GM23338 (cell line): ENCODE data around the gene ADAMTS15. TPM values are rescaled to one million over a fixed set of nuclear protein-coding genes. Genes with fewer than 3 reads are reported as not detected.

Experiments used
- ATAC-seq: fragments of 200-7000 bp; cut with Tn5 transposase; 3 replicates; pipeline ENCODE4 v1.9.1; 2020
- DNase-seq: peaks from one replicate; pipeline ENCODE4 v3.0.0-alpha.2; 2015; ENCODE audit warnings: low spot score
- H2AFZ ChIP-seq: fragments of 200-600 bp; sonication (generic); 2 replicates; pipeline ENCODE4 v1.8.0; 2016; ENCODE audit warnings: antibody characterized with exemption, mild to moderate bottlenecking, moderate library complexity
- H3F3A ChIP-seq: fragments of 200-600 bp; sonication (generic); replicated peaks from 2 replicates; pipeline ENCODE4 v1.8.0; 2017; ENCODE audit warnings: antibody characterized with exemption, mixed run types, low read depth
- H3K27ac ChIP-seq: fragments of 200-600 bp; sonication (generic); 2 replicates; pipeline ENCODE4 v1.6.1; 2016; ENCODE audit warnings: low read depth
- H3K27me3 ChIP-seq: fragments of 200-600 bp; sonication (generic); 2 replicates; pipeline ENCODE4 v1.8.0; 2016; ENCODE audit warnings: mild to moderate bottlenecking, mixed run types, moderate library complexity; ENCODE audit not compliant: insufficient read depth
- H3K36me3 ChIP-seq: fragments of 200-600 bp; sonication (generic); 2 replicates; pipeline ENCODE4 v1.8.0; 2016; ENCODE audit warnings: mild to moderate bottlenecking; ENCODE audit not compliant: insufficient read depth
- H3K4me1 ChIP-seq: fragments of 200-600 bp; sonication (generic); 2 replicates; pipeline ENCODE4 v1.8.0; 2016; ENCODE audit warnings: mild to moderate bottlenecking, moderate library complexity; ENCODE audit not compliant: insufficient read depth
- H3K4me2 ChIP-seq: fragments of 200-600 bp; sonication (generic); 2 replicates; pipeline ENCODE4 v1.7.1; 2017; ENCODE audit warnings: mixed run types
- H3K4me3 ChIP-seq: fragments of 200-600 bp; sonication (generic); 2 replicates; pipeline ENCODE4 v1.6.1; 2016; ENCODE audit warnings: mixed run types
- H3K79me2 ChIP-seq: fragments of 200-600 bp; sonication (generic); replicated peaks from 2 replicates; pipeline ENCODE4 v1.8.0; 2017; ENCODE audit warnings: mild to moderate bottlenecking; ENCODE audit not compliant: insufficient read depth
- H3K9me2 ChIP-seq: fragments of 200-600 bp; sonication (generic); 2 replicates; pipeline ENCODE4 v1.8.0; 2017; ENCODE audit not compliant: insufficient read depth
- H4K20me1 ChIP-seq: fragments of 200-600 bp; sonication (generic); replicated peaks from 2 replicates; pipeline ENCODE4 v1.8.0; 2017; ENCODE audit warnings: mild to moderate bottlenecking; ENCODE audit not compliant: insufficient read depth
- H3K27ac Mint-ChIP-seq: 2 replicates; pipeline ENCODE4 v1.8.0; 2020; ENCODE audit warnings: inconsistent platforms, mild to moderate bottlenecking, moderate library complexity, mixed read lengths
- H3K27me3 Mint-ChIP-seq: 3 replicates; pipeline ENCODE4 v1.8.0; 2022; ENCODE audit warnings: low read depth, mild to moderate bottlenecking, moderate library complexity, mixed read lengths, inconsistent platforms; ENCODE audit not compliant: insufficient read depth, poor library complexity
- H3K36me3 Mint-ChIP-seq: 3 replicates; pipeline ENCODE4 v1.8.0; 2021; ENCODE audit warnings: low read depth, mild to moderate bottlenecking, inconsistent platforms, moderate library complexity, mixed read lengths
- H3K4me1 Mint-ChIP-seq: 3 replicates; pipeline ENCODE4 v1.8.0; 2020; ENCODE audit warnings: mild to moderate bottlenecking, inconsistent platforms, mixed read lengths
- H3K4me3 Mint-ChIP-seq: 3 replicates; pipeline ENCODE4 v1.8.0; 2021; ENCODE audit warnings: moderate library complexity, mild to moderate bottlenecking, inconsistent platforms, mixed read lengths
- H3K9me3 Mint-ChIP-seq: 3 replicates; pipeline ENCODE4 v1.8.0; 2020; ENCODE audit warnings: moderate library complexity, mild to moderate bottlenecking, inconsistent platforms, mixed read lengths
- CREB1 ChIP-seq: fragments of 250-450 bp; sonication (Bioruptor Pico); IDR thresholded peaks from 2 replicates; pipeline ENCODE4 v1.5.0; 2020; ENCODE audit warnings: low read depth, mild to moderate bottlenecking, moderate library complexity
- EZH2 ChIP-seq: fragments of 200-600 bp; sonication (generic); IDR thresholded peaks from one replicate; pipeline ENCODE4 v1.8.0; 2017; ENCODE audit warnings: antibody characterized with exemption, mild to moderate bottlenecking, low read depth; ENCODE audit not compliant: unreplicated experiment
- EZH2phosphoT487 ChIP-seq: fragments of 200-600 bp; sonication (generic); IDR thresholded peaks from one replicate; pipeline ENCODE4 v1.8.1; 2018; ENCODE audit warnings: antibody characterized with exemption; ENCODE audit not compliant: unreplicated experiment
- NANOG ChIP-seq: IDR thresholded peaks from 2 replicates; pipeline ENCODE4 v1.6.1; 2016; ENCODE audit warnings: antibody characterized with exemption, borderline replicate concordance
- POLR2AphosphoS5 ChIP-seq: IDR thresholded peaks from 2 replicates; pipeline ENCODE4 v1.6.1; 2016; ENCODE audit warnings: antibody characterized with exemption, low read depth
- STAT1 ChIP-seq: IDR thresholded peaks from one replicate; pipeline ENCODE4 v1.6.1; 2016; ENCODE audit warnings: antibody characterized with exemption; ENCODE audit not compliant: unreplicated experiment
- ZNF114 ChIP-seq: fragments of 250-450 bp; sonication (Bioruptor Pico); IDR thresholded peaks from 2 replicates; pipeline ENCODE4 v1.5.0; 2020; ENCODE audit warnings: mild to moderate bottlenecking, moderate library complexity
- polyA plus RNA-seq: library from polyadenylated mRNA; unstranded; fragments of >200 nt; fragmentation: Nextera tagmentation; extraction: Ambion mirVana; gene quantifications from 2 replicates; pipeline ENCODE4 v1.2.1, GENCODE V29; 2016
- total RNA-seq: library from RNA; depleted of rRNA; stranded (reverse); fragments of >200 nt; shearing (Covaris generic); gene quantifications from 2 replicates; pipeline ENCODE4 v1.2.3, GENCODE V29; 2014
- TF ChIP-seq, protein P1 (sequence below): fragments of 250-450 bp; sonication (Bioruptor Pico); IDR thresholded peaks from 2 replicates; pipeline ENCODE4 v1.5.0; 2020; ENCODE audit warnings: mild to moderate bottlenecking, moderate library complexity
- TF ChIP-seq, protein P2 (sequence below), 2 experiments: fragments of 200-600 bp in 1 of 2; sonication (generic) in 1 of 2; conservative IDR thresholded peaks; 2 replicates each; pipeline versions ENCODE4 v1.5.1 to v1.6.1; 2016 to 2017; ENCODE audit warnings: antibody characterized with exemption in 2 of 2, low read depth in 2 of 2, mild to moderate bottlenecking in 2 of 2, moderate library complexity in 1 of 2

Gene ADAMTS15
- total and polyA plus RNA-seq, 2 experiments from 2014 or later: 0.42 to 5.6 TPM

DNA sequence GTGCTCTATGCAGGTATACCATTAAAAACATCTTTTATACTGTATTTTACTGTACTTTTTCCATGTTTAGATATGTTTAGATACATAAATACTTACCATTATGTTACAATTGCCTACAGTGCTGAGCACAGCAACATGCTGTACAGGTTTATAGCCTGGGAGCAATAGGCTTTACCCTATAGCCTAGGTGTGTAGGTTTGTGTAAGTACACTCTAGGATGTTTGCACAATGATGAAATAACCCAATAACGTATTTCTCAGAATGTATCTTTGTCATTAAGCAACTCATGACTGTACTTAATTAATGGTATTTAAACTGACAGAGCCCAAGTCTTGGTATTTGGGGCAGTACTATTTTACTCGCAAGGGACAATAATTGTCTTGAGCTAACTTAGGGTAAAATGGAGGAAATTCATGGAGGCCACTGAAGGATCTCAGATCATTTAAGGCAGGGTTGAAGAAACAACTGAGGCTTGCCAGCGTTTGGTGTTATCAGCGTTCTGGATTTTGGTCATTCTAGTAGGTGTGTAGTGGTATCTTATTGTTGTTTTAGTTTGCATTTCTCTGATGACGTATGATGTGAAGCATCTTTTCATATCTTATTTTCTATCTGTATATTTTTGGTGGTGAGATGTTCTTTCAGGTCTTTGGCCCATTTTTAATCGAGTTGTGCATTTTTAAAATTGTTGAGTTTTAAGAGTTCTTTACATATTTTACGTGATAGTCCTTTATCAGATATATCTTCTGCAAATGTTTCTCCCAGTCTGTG, 42.4 kb downstream of the ADAMTS15 start:
- H3K4me3 ChIP-seq: no peak overlapping the region
- no peak overlapping the region for H3K4me2 ChIP-seq
- ATAC-seq: no peak
- no peaks in the 10 kb centered on the region for H4K20me1 ChIP-seq
- H3K4me1 ChIP-seq: no peaks in the 10 kb centered on the region
- TF ChIP-seq, protein P1, sequence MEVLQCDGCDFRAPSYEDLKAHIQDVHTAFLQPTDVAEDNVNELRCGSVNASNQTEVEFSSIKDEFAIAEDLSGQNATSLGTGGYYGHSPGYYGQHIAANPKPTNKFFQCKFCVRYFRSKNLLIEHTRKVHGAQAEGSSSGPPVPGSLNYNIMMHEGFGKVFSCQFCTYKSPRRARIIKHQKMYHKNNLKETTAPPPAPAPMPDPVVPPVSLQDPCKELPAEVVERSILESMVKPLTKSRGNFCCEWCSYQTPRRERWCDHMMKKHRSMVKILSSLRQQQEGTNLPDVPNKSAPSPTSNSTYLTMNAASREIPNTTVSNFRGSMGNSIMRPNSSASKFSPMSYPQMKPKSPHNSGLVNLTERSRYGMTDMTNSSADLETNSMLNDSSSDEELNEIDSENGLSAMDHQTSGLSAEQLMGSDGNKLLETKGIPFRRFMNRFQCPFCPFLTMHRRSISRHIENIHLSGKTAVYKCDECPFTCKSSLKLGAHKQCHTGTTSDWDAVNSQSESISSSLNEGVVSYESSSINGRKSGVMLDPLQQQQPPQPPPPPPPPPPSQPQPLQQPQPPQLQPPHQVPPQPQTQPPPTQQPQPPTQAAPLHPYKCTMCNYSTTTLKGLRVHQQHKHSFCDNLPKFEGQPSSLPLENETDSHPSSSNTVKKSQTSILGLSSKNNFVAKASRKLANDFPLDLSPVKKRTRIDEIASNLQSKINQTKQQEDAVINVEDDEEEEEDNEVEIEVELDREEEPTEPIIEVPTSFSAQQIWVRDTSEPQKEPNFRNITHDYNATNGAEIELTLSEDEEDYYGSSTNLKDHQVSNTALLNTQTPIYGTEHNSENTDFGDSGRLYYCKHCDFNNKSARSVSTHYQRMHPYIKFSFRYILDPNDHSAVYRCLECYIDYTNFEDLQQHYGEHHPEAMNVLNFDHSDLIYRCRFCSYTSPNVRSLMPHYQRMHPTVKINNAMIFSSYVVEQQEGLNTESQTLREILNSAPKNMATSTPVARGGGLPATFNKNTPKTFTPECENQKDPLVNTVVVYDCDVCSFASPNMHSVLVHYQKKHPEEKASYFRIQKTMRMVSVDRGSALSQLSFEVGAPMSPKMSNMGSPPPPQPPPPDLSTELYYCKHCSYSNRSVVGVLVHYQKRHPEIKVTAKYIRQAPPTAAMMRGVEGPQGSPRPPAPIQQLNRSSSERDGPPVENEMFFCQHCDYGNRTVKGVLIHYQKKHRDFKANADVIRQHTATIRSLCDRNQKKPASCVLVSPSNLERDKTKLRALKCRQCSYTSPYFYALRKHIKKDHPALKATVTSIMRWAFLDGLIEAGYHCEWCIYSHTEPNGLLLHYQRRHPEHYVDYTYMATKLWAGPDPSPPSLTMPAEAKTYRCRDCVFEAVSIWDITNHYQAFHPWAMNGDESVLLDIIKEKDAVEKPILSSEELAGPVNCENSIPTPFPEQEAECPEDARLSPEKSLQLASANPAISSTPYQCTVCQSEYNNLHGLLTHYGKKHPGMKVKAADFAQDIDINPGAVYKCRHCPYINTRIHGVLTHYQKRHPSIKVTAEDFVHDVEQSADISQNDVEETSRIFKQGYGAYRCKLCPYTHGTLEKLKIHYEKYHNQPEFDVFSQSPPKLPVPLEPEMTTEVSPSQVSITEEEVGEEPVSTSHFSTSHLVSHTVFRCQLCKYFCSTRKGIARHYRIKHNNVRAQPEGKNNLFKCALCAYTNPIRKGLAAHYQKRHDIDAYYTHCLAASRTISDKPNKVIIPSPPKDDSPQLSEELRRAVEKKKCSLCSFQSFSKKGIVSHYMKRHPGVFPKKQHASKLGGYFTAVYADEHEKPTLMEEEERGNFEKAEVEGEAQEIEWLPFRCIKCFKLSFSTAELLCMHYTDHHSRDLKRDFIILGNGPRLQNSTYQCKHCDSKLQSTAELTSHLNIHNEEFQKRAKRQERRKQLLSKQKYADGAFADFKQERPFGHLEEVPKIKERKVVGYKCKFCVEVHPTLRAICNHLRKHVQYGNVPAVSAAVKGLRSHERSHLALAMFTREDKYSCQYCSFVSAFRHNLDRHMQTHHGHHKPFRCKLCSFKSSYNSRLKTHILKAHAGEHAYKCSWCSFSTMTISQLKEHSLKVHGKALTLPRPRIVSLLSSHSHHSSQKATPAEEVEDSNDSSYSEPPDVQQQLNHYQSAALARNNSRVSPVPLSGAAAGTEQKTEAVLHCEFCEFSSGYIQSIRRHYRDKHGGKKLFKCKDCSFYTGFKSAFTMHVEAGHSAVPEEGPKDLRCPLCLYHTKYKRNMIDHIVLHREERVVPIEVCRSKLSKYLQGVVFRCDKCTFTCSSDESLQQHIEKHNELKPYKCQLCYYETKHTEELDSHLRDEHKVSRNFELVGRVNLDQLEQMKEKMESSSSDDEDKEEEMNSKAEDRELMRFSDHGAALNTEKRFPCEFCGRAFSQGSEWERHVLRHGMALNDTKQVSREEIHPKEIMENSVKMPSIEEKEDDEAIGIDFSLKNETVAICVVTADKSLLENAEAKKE: no peak
- no peak for TF ChIP-seq ZNF114 (CRISPR knock-in tag)
- H3K27me3 ChIP-seq: no peaks in the 10 kb centered on the region
- no peak for DNase-seq
- H3K9me2 ChIP-seq: no peaks in the 10 kb centered on the region
- Mint-ChIP-seq H3K27me3 (peaks cover 2% of the 10 kb centered on the region), H3K27ac (no peak overlapping the region), H3K4me1 (no peaks in the 10 kb centered on the region), H3K36me3 (no peaks in the 10 kb centered on the region), H3K4me3 (no peak overlapping the region), H3K9me3 (no peaks in the 10 kb centered on the region)
- no peak overlapping the region for H3K27ac ChIP-seq
- no peaks in the 10 kb centered on the region for H3F3A ChIP-seq
- no peak overlapping the region for H2AFZ ChIP-seq
- no peaks in the 10 kb centered on the region for H3K79me2 ChIP-seq
- H3K36me3 ChIP-seq: no peaks in the 10 kb centered on the region

DNA sequence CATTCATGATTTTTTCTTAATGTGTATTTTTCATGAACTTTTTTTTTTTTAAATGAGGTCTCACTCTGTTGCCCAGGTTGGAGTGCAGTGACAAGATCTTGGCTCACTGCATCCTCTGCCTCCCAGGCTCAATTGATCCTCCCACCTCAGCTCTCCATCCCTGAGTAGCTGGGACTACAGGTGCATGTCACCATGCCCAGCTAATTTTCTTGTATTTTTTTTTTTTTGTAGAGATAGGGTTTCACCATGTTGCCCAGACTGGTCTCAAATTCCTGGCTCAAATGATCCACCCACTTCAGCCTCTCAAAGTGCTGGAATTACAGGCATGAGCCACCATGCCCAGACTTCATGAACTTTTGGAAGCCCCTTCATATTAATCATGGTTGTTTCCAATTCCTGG, 49.7 kb downstream of the ADAMTS15 start:
- Histone ChIP-seq H4K20me1 (no peaks in the 10 kb centered on the region), H3F3A (no peaks in the 10 kb centered on the region), H3K4me1 (no peaks in the 10 kb centered on the region), H2AFZ (no peak overlapping the region), H3K27me3 (no peaks in the 10 kb centered on the region), H3K4me2 (no peak overlapping the region), H3K27ac (no peak overlapping the region), H3K79me2 (no peaks in the 10 kb centered on the region), H3K9me2 (no peaks in the 10 kb centered on the region), H3K36me3 (no peaks in the 10 kb centered on the region), H3K4me3 (no peak overlapping the region)
- Mint-ChIP-seq H3K27ac (no peak overlapping the region), H3K9me3 (peaks cover under 1% of the 10 kb centered on the region; the same call in 1 of the 3 replicates), H3K4me3 (no peak overlapping the region), H3K27me3 (peaks cover 6% of the 10 kb centered on the region), H3K4me1 (no peaks in the 10 kb centered on the region), H3K36me3 (no peaks in the 10 kb centered on the region; the same call in 2 of the 3 replicates)
- DNase-seq (no peak), ATAC-seq (no peak)
- TF ChIP-seq STAT1: no peak
- no peak for TF ChIP-seq ZNF114 (CRISPR knock-in tag)
- no peak for TF ChIP-seq EZH2
- no peak for TF ChIP-seq POLR2AphosphoS5
- no peak for TF ChIP-seq CREB1 (CRISPR knock-in tag)
- no peak for TF ChIP-seq EZH2phosphoT487
- TF ChIP-seq NANOG: no peak
- TF ChIP-seq, protein P2, sequence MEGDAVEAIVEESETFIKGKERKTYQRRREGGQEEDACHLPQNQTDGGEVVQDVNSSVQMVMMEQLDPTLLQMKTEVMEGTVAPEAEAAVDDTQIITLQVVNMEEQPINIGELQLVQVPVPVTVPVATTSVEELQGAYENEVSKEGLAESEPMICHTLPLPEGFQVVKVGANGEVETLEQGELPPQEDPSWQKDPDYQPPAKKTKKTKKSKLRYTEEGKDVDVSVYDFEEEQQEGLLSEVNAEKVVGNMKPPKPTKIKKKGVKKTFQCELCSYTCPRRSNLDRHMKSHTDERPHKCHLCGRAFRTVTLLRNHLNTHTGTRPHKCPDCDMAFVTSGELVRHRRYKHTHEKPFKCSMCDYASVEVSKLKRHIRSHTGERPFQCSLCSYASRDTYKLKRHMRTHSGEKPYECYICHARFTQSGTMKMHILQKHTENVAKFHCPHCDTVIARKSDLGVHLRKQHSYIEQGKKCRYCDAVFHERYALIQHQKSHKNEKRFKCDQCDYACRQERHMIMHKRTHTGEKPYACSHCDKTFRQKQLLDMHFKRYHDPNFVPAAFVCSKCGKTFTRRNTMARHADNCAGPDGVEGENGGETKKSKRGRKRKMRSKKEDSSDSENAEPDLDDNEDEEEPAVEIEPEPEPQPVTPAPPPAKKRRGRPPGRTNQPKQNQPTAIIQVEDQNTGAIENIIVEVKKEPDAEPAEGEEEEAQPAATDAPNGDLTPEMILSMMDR (conservative IDR thresholded peaks at IDR 0.05; ENCODE audit: low read depth in 2 of 2): no peak
